Transverse colon (tissue), 4 donors: ENCODE measurements around the gene SCAF1. TPM values are rescaled to one million over a fixed set of nuclear protein-coding genes. Genes with fewer than 3 reads are reported as not detected.

Experiments
- DNase-seq: peaks from one replicate; pipeline ENCODE4 v3.0.0-alpha.2; 2019
- H3K27ac ChIP-seq, 4 donors: fragments of 200-600 bp; sonication (generic); 2 replicates each; pipeline ENCODE4 v1.5.1; 2016 to 2018; ENCODE audit warnings: inconsistent platforms in 4 of 4
- H3K27me3 ChIP-seq: fragments of 200-600 bp; sonication (generic); 2 replicates; pipeline ENCODE4 v1.5.1; 2017; ENCODE audit warnings: inconsistent platforms
- H3K36me3 ChIP-seq, 4 donors: fragments of 200-600 bp; sonication (generic); 2 replicates each; pipeline ENCODE4 v1.5.1; 2017 to 2019; ENCODE audit warnings: inconsistent platforms in 4 of 4
- H3K4me1 ChIP-seq, 4 donors: fragments of 200-600 bp; sonication (generic); 2 replicates each; pipeline ENCODE4 v1.5.1; 2017 to 2020; ENCODE audit warnings: inconsistent platforms in 4 of 4
- H3K4me3 ChIP-seq, 4 donors: fragments of 200-600 bp; sonication (generic); 1 replicate in 1 of 4; 2 replicates in 3 of 4; pipeline versions ENCODE4 v1.5.1 to v1.6.1; 2017 to 2019; ENCODE audit warnings: inconsistent platforms in 4 of 4
- H3K9me3 ChIP-seq, 2 donors: fragments of 200-600 bp; sonication (generic); 2 replicates each; pipeline ENCODE4 v1.5.1; 2017 to 2019; ENCODE audit warnings: inconsistent platforms in 2 of 2
- EP300 ChIP-seq: sonication (generic); formaldehyde crosslinking; IDR thresholded peaks from one replicate; pipeline ENCODE4 v1.6.1; 2017; ENCODE audit warnings: antibody characterized with exemption, low read depth
- POLR2A ChIP-seq: fragments of 450-650 bp; IDR thresholded peaks from one replicate; pipeline ENCODE4 v1.6.1; 2016; ENCODE audit warnings: antibody characterized with exemption, mild to moderate bottlenecking, moderate library complexity
- POLR2AphosphoS5 ChIP-seq, 3 donors: sonication (generic); formaldehyde crosslinking; IDR thresholded peaks; one replicate each; pipeline ENCODE4 v1.6.1; 2016; ENCODE audit warnings: antibody characterized with exemption in 3 of 3
- WGBS, 2 donors: methylation state at CpG; one replicate each; pipeline ENCODE4 v1.1.5; 2018; ENCODE audit warnings: low coverage in 1 of 2; 5-methylcytosine and 5-hydroxymethylcytosine counted together
- in situ Hi-C, 4 donors: fragments of 200-750 bp; cut with MboI; loops; one replicate each; pipeline versions ENCODE4 v1.15.0 to v1.15.1; 2017; ENCODE audit warnings: low sequenced_read_pairs in 3 of 4, low pct_ligation_motif_present in 1 of 4, low pct_unique_long_range_greater_than_20kb in 1 of 4
- intact Hi-C: fragments of 100-400 bp; cut with DNase I; formaldehyde crosslinking; loops from one replicate; pipeline ENCODE4 v1.15.1; 2023; ENCODE audit warnings: low total_unique reads
- total RNA-seq, 4 donors: library from RNA; depleted of rRNA; stranded (reverse); fragments of >200 nt; gene quantifications; one replicate each; pipeline ENCODE4 v1.1.0, GENCODE V29; 2016
- TF ChIP-seq, protein P1 (sequence below), 5 experiments: fragments of 200-600 bp in 3 of 5; fragments of 450-650 bp in 2 of 5; sonication (generic) in 3 of 5; IDR thresholded peaks; 1 replicate in 2 of 5; 2 replicates in 3 of 5; pipeline ENCODE4 v1.5.1; 2016 to 2017; ENCODE audit warnings: antibody characterized with exemption in 5 of 5, inconsistent platforms in 3 of 5, mild to moderate bottlenecking in 2 of 5, moderate library complexity in 1 of 5

SCAF1 gene
- total RNA-seq, 4 donors from 2014 or later, result 20.2 to 118 (median 32.7) TPM

DNA sequence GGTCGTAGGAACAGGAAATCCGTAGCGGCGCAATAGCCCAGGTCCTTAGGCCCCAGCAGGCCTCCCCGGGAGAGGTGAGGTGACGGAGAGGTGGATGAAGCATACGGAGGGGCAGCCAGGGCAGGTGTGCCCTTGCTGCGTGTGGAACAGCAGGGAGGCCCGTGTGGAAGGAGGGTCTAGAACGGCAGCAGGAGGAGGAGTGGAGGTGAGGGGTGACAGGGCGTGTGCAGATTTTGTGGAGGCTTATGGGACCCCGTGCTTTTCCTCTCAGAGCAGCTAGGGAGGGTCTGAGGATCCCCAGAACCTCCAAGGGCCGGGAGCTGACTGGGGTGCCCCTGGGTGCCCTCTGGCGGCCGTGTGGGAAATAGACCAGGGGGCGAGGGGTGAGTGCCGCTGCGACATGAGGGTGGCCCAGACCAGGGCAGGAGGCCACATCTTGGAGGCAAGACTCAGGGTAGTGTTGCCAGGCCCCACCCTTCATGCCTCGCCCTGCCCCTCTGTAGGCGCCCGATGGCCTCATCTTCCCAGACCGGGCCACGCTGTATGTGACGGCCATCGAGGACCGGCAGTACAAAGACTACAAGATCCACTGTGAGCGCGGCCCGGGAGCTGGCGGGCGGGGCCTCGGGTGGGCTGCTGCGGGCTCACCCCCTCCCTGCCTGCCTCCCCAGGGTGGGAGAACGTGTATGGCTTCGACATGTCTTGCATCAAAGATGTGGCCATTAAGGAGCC lies 42.4 kb downstream of the SCAF1 start:
- Histone ChIP-seq H3K36me3 (peaks cover 0 to 16% (median 10%) of the 10 kb centered on the region in 4 donors), H3K4me1 (peaks cover 11 to 20% (median 17%) of the 10 kb centered on the region in 4 donors), H3K9me3 (no peaks in the 10 kb centered on the region), H3K4me3 (no peak overlapping the region), H3K27ac (no peak overlapping the region), H3K27me3 (peaks cover 7% of the 10 kb centered on the region)
- intact Hi-C loops (loop anchor here (10.0 kb wide), 1 partner anchor 210 kb away; the partner anchor contains the start of gene FLT3LG), in situ Hi-C loops (no loop called here)
- DNase-seq, result no peak
- 73 to 79% methylated on average over 3 to 32 of the region's 35 CpGs for WGBS, 2 donors
- TF ChIP-seq, protein P1, sequence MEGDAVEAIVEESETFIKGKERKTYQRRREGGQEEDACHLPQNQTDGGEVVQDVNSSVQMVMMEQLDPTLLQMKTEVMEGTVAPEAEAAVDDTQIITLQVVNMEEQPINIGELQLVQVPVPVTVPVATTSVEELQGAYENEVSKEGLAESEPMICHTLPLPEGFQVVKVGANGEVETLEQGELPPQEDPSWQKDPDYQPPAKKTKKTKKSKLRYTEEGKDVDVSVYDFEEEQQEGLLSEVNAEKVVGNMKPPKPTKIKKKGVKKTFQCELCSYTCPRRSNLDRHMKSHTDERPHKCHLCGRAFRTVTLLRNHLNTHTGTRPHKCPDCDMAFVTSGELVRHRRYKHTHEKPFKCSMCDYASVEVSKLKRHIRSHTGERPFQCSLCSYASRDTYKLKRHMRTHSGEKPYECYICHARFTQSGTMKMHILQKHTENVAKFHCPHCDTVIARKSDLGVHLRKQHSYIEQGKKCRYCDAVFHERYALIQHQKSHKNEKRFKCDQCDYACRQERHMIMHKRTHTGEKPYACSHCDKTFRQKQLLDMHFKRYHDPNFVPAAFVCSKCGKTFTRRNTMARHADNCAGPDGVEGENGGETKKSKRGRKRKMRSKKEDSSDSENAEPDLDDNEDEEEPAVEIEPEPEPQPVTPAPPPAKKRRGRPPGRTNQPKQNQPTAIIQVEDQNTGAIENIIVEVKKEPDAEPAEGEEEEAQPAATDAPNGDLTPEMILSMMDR (IDR thresholded peaks at IDR 0.05), result peak; percentile 40 to 59 (median 53)
- TF ChIP-seq POLR2A, result no peak

GRCh38 chr19:49684983-49685553 lies 43.1 kb downstream of the SCAF1 start:
- WGBS, 2 donors, result 89% methylated on average over 13 of the region's 13 CpGs; no CpG with 5 or more reads in 1 of the 2 donors
- H3K4me1 ChIP-seq, result peaks cover 14 to 20% (median 18%) of the 10 kb centered on the region in 4 donors
- peaks cover 14% of the 10 kb centered on the region for H3K27me3 ChIP-seq
- no peak overlapping the region for H3K27ac ChIP-seq
- TF ChIP-seq POLR2A (no peak), EP300 (no peak), POLR2AphosphoS5 (IDR thresholded peaks at IDR 0.05) (no peak)
- TF ChIP-seq, protein P1 (IDR thresholded peaks at IDR 0.05), result no peak
- DNase-seq, result no peak
- peaks cover 0 to 16% (median 10%) of the 10 kb centered on the region in 4 donors for H3K36me3 ChIP-seq
- intact Hi-C loops (loop anchor here (10.0 kb wide), 1 partner anchor 210 kb away; the partner anchor contains the start of gene FLT3LG), in situ Hi-C loops (no loop called here)
- no peaks in the 10 kb centered on the region for H3K9me3 ChIP-seq
- H3K4me3 ChIP-seq, result no peak overlapping the region

DNA sequence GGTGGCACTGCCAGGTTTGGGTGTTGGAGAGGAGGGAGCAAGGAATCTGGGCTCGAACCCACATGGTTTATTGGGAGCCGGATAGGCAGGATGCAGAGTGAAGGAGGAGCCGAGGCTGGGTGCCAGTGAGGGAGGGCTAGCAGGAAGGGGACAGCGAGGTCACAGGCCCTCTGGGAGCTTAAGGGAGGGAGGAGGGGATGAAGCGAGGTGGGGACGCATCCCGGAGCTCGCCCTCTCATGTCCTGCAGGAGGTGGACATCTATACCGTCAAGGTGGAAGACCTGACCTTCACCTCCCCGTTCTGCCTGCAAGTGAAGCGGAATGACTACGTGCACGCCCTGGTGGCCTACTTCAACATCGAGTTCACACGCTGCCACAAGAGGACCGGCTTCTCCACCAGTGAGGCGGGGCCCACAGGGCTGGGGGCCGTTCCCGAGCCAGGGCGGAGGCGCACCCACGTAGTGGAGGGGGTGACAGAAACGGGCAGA lies 43.9 kb downstream of the SCAF1 start:
- H3K4me3 ChIP-seq, result no peak overlapping the region
- H3K36me3 ChIP-seq, result peaks cover 0 to 16% (median 10%) of the 10 kb centered on the region in 4 donors
- no peaks in the 10 kb centered on the region for H3K9me3 ChIP-seq
- TF ChIP-seq EP300 (no peak), POLR2A (no peak), POLR2AphosphoS5 (IDR thresholded peaks at IDR 0.05) (no peak)
- TF ChIP-seq, protein P1 (IDR thresholded peaks at IDR 0.05), result no peak
- H3K27me3 ChIP-seq, result peaks cover 22% of the 10 kb centered on the region
- peaks cover 14 to 20% (median 17%) of the 10 kb centered on the region in 4 donors for H3K4me1 ChIP-seq
- intact Hi-C loops, result loop anchor here (10.0 kb wide), 1 partner anchor 211 kb away; the partner anchor contains the start of gene FLT3LG
- WGBS, 2 donors, result 80 to 85% methylated on average over 1 to 23 of the region's 23 CpGs
- DNase-seq, result no peak
- H3K27ac ChIP-seq, result no peak overlapping the region
- in situ Hi-C loops, result no loop called here

DNA sequence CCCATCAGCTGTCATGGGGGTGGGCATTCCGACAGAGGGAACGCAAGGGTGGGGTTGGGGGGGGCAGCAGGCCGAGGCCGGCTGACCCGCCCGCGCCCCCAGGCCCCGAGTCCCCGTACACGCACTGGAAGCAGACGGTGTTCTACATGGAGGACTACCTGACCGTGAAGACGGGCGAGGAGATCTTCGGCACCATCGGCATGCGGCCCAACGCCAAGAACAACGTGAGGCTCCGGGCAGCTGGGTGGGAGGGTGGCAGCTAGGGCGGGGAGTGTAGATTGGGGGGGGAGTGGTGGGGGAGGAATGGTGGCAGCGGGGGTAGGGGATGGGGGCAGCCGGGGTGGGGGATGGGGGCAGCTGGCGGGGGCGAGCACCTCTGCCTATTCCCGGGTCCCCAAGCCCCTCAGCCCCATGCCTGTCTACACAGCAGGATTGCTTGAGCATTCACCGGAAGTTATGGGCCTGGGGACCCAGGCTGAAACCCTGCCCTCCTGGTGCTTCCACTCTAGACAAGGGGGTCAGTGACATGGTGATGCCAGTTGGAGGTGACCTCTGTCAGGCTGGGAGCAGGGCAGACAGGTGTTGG lies 44.6 kb downstream of the SCAF1 start:
- peaks cover 29% of the 10 kb centered on the region for H3K27me3 ChIP-seq
- no peak overlapping the region for H3K27ac ChIP-seq
- in situ Hi-C loops (no loop called here), intact Hi-C loops (loop anchor here (10.0 kb wide), 1 partner anchor 212 kb away; the partner anchor contains the start of gene FLT3LG)
- no peak for DNase-seq
- TF ChIP-seq EP300, result no peak
- TF ChIP-seq, protein P1 (IDR thresholded peaks at IDR 0.05), result no peak
- no peak for TF ChIP-seq POLR2A
- no peak for TF ChIP-seq POLR2AphosphoS5 (IDR thresholded peaks at IDR 0.05)
- H3K36me3 ChIP-seq, result peaks cover 0 to 14% (median 9%) of the 10 kb centered on the region in 4 donors
- H3K4me3 ChIP-seq, result no peak overlapping the region
- WGBS, 2 donors, result 89 to 90% methylated on average over 16 to 22 of the region's 27 CpGs
- no peaks in the 10 kb centered on the region for H3K9me3 ChIP-seq
- H3K4me1 ChIP-seq, result peaks cover 11 to 25% (median 19%) of the 10 kb centered on the region in 4 donors
